Measurements from ENCODE around the gene SCFD1.
"Not testable (repeated sequence)": the region's sequence is repeated elsewhere in the genome, so short reads cannot be mapped to it uniquely, and the experiment has no call there.

SCFD1 gene

DNA sequence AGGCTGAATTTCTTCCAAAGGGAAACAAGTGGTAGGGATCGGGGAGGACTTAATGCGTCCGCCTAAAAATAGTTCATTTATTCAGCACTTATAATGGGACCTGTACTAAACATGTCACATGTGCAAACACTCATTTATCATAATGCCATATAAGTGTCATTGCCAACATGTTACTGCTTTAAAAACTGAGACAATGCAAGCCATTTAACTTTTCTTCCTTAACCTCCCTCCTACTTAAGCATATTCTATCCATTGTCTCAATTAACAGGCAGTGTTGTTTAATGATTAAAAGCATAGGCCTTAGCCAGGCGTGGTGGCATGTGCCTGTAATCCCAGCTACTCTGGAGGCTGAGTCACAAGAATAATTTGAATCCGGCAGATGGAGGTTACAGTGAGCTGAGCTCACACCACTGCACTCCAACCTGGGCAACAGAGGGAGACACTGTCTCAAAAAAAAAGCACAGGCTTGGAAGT lies 13.5 kb upstream of the SCFD1 start:
- DNase-seq (ENCODE audit: low read depth in 3 of 3), result no peak

DNA sequence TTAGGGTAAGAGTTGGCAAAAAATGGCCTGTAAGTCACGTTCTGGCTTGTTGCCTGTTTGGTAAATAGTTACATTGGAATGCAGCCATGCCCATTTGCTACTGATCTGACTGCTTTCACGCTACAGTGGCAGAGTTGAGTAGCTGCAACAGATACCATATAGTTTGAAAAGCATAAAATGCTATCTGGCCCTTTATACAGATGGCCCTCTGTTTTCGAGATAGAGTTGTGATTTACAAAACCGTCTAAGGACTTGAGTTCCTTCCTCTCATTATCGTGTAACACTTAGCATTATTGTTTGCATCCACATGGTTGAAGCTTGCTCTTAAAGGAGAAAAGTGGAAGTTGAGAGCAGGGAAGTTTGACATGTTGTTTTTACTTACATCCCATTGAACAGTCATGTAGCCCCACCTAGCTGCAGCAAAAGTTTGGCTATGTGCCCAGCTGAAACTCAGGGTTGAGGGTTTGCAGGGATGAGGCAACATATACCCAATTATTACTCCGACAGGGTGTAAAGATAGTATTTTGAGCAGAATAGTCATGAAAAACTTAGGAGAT lies 11.3 kb upstream of the SCFD1 start:
- DNase-seq (ENCODE audit: low read depth in 3 of 3), result no peak

DNA sequence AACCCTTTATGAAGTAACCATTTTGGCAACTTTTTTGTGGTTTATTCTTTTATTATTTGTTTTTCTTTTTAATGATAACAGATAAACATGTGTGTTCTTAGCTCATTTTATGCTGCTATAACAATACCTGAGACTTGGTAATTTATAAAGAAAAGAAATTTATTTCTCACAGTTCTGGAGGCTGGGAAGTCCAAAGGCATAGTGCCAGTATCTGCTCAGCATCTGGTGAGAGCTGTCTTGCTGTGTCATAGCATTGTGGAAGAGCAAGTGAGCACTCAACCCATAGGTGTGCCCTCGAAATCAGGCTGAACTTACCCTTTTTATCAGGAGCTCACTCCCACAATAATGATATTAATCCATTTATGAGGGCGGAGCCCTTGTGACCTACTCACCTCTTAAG lies 8.0 kb upstream of the SCFD1 start:
- no peak for DNase-seq (ENCODE audit: low read depth in 3 of 3)

DNA sequence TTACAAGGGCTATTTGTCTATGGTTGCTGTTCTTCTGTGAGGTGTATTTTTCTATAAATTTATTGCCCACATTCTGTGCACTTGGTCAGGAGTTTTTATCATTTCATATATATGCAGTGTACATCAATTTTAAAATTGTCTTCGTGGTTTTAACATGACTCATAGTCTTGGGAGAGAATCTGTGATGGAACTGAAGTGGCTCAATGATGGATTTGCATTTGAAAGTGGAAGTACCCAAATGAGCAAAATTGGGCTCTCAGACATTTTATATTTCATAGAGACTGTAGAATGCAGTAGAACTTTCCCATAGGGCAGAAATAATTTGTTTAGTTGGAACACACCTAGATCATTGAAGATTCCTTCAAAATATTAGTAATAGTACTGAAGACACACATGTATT lies 1.9 kb upstream of the SCFD1 start:
- DNase-seq (ENCODE audit: low read depth in 3 of 3), result no peak

DNA sequence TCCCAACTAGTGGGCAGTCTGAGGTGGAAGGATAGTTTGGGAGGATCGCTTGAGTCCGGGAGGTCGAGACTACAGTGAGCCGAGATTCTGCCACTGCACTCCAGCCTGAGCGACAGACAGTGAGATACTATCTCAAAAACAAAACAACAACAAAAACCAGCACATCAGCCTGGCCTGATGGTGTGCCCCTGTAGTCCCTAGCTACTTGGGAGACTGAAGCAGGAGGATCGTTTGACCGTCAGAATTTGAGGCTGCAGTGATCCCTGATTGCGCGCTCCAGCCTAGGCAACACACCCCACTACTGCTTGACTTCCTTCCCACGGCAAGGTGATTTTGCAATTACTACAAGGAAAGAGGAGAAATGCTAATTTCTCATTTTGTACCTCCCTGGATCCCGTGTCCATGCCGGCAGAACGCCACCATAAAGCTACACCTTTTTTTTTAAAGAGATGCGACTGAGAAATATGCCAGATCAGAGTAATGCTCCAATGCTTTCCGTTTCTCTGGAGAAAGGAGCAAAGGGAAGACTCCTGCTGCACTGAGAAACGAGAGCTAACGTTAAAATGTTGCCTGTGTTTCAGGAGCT lies 672 bp upstream of the SCFD1 start:
- no peak for DNase-seq (ENCODE audit: low read depth in 3 of 3)

DNA sequence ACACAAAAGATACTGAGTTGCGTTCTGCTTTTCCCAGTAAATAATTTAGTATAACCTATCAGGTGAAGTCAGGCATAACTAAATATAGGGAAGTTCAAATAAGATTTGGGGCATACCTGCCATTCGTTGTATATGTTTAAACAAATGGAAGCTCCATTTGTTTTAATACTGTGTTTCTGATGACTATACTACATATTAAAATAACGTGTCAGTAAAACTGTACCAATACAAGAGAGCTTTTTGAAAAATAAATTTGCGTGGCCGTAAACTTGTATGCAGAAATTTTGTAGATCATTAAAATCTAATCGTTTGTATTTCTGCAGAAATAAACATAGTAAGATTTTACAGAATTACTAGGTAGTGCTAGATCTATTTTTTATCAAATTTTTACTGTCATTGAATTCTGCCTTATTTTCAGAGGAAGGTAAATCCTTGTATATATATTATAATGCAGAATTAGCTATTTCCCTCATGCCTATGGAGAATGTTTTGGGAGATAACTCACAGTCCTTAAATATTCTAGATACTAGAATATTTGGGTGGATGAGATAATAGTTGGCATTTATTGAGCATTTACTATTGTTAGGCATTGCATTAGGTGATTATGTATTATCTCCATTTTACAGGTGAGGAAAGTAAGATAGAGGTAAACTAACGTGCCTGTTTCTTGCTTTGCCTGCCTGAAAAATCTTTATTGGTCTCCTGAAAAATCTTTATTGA lies 1.5 kb downstream of the SCFD1 start:
- no peak for DNase-seq (ENCODE audit: low read depth in 3 of 3)

DNA sequence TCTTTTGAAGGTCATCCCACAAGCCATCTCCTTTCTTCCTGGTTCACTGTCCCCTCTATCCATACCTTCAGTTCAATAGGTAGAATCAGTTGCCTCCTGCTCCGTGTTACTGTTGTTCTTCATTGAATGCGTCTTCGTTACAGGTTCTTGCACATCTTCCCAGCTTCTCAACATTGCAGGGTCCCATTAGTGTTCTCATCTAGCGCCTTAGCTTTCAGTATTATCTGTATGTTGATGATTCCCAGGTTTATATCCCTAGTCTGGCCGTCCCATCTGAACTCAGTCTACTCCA lies 2.0 kb downstream of the SCFD1 start:
- DNase-seq (ENCODE audit: low read depth in 3 of 3), result no peak

DNA sequence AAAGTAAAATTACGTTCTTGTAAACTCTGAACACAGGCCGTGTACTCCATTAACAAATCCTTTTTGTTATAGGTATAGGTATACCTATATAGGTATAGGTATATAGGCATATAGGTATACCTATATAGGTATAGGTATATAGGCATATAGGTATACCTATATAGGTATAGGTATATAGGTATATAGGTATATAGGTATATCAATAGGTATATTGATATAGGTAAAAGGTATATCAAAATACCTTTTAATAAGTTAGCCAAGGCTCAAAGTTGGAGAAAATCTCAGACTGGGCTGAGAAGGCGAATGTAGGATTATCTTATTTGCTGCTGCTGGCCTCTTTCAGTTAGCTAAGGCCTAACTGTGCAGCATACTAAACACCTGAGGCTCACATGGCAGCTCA lies 3.4 kb downstream of the SCFD1 start:
- DNase-seq (ENCODE audit: low read depth in 3 of 3), result no peak

DNA sequence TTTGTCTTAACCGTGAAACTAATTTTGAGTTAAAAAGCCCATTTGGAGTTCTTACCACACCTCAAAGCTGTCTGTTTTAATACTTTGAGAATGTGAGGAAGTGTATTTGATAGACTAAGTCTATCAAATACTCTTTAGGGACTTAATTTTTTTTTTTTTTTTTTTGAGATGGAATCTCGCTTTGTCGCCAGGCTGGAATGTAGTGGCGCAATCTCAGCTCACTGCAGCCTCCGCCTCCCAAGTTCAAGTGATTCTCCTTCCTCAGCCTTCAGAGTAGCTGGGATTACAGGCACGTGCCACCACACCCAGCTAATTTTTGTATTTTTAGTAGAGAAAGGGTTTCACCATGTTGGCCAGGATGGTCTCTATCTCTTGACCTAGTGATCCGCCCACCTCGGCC lies 7.3 kb downstream of the SCFD1 start:
- not testable (repeated sequence) for DNase-seq (ENCODE audit: low read depth in 3 of 3)

DNA sequence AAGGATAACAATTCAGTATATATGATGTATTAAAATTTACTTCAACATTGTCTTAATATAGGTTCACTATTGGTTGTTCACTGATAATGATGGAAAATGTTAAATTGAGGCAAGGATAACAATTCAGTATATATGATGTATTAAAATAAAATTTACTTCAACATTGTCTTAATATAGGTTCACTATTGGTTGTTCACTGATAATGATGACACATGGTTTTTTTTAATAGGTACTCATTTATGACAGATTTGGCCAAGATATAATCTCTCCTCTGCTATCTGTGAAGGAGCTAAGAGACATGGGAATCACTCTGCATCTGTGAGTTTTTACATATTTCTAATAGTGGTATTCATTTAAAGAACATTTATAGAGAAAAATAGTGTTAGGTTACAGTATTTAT lies 8.1 kb downstream of the SCFD1 start:
- no peak for DNase-seq (ENCODE audit: low read depth in 3 of 3)

DNA sequence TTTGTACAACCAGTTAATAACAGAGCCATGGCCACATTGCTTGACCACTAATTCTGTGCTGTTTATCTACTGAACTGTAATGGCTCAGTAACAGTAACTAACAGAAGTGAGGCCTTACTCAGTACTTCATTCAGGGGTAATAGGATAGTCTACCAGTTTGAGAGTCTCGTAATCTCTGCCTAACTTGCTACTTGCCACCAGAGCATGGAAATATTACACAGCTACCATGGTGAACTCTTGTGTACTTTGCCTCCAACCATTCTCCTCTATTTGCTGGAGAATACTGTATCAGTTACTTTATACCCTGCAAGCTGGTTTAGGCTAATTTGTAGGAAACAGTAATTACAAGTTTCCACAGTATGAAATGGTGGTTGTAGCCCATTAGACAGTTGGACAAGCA lies 10.6 kb downstream of the SCFD1 start:
- DNase-seq (ENCODE audit: low read depth in 3 of 3), result no peak

DNA sequence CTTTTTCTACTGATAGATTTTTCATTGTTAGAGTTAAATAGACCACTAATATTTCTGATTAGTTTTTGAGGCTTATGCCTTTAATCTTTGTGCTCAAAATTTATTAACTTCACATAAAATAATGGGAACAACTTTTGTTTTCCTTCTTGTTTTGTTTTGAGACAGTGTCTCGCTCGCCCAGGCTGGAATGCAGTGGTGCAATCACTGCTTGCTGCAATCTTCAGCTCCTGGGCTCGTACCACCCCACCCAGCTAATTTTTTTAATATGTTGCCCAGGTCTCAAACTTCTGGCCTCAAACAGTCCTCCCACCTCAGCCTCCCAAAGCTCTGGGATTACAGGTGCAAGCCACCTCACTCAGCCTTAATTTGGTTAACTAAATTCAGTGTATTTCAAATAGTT lies 16.8 kb downstream of the SCFD1 start:
- no peak for DNase-seq (ENCODE audit: low read depth in 3 of 3)

DNA sequence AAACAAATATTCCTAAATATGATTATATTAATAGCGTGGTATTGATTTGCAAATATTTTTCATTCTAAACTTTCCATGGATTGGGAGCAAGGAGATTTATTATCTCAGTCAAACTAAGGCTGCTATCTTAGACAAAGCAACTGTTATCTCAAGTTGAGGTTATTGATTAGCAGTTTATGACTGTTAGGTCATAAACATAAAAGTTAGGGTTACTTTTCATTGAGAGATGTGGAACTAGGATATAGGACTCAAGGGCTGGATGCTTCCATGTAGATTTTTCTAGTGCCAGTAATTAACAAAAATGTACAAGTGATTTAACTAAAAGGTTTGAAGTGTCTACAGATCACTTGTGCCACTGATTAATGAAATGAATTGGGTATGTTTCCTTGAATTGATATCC lies 19.1 kb downstream of the SCFD1 start:
- no peak for DNase-seq (ENCODE audit: low read depth in 3 of 3)

DNA sequence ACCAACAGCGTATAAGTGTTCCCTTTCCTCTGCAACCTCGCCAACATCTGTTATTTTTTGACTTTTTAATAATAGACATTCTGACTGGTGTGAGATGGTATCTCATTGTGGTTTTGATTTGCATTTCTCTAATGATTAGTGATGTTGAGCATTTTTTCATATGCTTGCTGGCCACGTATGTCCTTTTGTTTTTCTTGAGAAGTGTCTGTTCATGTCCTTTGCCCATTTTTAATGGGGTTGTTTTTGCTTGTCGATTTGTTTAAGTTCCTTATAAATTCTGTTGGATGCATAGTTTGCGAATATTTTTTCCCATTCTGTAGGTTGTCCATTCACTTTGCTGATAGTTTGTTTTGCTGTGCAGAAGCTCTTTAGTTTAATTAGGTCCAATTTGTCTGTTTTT lies 22.3 kb downstream of the SCFD1 start:
- DNase-seq (ENCODE audit: low read depth in 3 of 3), result not testable (repeated sequence)

DNA sequence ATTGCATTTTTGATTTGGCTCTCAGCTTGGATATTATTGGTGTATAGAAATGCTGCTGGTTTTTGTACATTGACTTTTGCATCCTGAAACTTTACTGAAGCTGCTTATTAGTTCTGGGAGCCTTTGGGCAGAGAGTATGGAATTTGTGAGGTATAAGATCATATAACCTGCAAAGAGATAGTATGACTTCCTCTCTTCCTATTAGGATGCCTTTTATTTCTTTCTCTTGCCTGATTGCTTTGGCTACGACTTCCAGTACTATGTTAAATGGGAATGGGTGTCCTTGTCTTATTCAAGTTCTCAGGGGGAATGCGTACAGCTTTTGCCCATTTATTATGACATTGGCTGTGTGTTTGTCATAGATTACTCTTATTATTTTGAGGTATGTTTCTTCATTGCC lies 23.5 kb downstream of the SCFD1 start:
- DNase-seq (ENCODE audit: low read depth in 3 of 3), result no peak

DNA sequence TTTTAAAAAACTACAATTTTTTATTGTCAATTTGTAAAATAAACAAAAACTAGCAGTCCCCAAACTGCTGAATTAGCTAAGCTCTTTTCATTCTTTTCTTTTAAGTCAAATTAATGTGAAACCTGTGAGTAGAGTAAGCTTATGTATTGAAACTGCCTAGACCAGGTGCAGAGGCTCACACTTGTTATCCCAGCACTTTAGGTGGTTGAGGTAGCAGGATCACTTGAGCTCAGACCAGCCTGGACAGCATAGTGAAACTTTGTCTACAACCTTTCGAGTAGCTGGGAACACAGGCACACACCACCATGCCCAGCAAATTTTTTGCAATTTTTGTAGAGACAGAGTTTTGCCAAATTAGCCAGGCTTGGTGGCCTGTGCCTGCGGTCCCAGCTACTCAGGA lies 26.4 kb downstream of the SCFD1 start:
- DNase-seq (ENCODE audit: low read depth in 3 of 3), result no peak

DNA sequence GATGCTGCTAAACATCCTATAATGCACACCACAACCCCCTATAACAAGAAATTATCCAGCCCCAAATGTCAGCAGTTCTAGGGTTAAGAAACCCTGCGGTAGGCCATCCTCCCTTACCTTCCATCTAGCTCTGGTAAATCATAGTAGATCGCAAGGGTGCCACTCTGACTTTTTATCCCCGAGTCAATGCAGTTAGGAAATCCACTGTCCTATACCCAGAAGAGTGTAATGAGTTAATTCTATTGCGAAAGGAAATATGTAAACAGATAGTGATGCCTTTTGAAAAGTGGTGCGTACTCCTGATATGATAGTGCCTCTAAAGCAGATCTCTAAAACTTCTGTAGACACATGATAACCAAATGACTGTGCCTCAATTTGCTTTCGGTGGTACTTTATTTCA lies 29.8 kb downstream of the SCFD1 start:
- no peak for DNase-seq (ENCODE audit: low read depth in 3 of 3)

DNA sequence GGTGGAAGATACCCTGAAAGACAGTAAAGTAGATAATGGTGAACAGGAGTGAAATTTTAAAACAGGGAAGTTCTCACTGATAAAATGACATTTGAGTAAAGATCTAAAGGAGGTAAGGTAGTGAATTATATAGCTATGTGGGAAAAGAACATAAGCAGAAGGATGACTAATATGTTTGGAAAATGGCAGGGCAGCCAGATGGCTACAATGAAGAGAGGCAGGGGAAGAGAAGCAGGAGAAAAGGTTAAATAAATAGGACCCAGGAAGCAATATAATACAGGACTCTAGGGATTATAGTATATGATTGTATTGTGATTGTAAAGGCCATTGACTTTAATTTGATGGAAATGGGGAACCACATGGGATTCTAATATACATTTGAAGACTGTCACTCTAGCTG lies 33.0 kb downstream of the SCFD1 start:
- DNase-seq (ENCODE audit: low read depth in 3 of 3), result no peak

DNA sequence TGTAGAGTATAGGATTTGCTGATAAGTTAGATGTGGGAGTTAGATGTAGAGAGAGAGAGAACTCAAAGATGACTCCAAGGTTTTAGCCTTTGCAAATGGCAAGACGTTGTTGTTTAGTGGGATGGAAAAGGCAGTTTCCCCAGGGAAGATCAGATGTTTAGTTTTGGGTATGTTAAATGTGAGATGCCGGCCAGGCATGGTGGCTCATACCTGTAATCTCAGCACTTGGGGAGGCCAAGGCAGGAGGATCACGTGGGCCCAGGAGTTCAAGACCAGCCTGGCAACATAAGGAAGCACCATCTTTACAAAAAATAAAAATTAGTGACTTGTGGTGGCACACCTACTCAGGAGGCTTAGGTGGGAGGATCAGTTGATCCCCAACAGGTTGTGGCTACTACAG lies 33.5 kb downstream of the SCFD1 start:
- no peak for DNase-seq (ENCODE audit: low read depth in 3 of 3)

DNA sequence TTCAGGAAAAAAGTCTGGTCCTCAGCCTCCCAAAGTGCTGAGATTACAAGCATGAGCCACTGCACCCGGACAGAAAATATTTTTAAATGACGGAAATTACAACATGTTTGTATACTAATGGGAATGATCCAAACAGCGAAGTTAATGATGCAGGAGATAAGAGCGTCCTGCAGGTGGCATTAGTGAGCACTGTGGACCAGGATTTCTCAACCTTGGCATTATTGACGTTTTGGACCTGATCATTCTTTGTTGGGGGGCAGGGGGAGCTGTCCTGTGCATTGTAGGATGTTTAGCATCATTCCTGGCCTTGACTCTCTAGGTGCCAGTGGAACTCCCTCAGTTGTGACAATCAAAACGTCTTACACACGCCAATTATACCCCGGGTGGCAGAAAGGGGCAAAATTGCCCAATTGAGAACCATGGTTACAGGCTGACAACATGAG lies 34.1 kb downstream of the SCFD1 start:
- no peak for DNase-seq (ENCODE audit: low read depth in 3 of 3)

DNA sequence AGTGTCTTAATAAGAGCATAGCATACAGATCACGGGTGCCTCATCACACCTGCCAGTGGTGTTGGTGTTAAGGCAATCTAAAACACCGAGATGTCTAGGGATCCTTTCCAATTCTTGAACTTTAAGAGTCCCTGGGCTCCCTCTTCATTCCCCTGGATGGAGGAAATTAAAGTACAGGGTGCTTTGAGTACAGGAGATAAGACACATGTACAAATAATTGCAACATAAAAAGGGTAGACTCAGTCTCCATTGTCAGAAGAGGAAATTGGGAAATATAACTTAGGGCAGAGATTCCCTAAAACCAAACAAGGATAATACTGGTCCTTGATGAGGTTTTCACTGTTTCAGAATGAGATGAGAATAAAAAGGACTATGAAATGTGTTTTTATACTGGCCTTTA lies 34.9 kb downstream of the SCFD1 start:
- no peak for DNase-seq (ENCODE audit: low read depth in 3 of 3)

DNA sequence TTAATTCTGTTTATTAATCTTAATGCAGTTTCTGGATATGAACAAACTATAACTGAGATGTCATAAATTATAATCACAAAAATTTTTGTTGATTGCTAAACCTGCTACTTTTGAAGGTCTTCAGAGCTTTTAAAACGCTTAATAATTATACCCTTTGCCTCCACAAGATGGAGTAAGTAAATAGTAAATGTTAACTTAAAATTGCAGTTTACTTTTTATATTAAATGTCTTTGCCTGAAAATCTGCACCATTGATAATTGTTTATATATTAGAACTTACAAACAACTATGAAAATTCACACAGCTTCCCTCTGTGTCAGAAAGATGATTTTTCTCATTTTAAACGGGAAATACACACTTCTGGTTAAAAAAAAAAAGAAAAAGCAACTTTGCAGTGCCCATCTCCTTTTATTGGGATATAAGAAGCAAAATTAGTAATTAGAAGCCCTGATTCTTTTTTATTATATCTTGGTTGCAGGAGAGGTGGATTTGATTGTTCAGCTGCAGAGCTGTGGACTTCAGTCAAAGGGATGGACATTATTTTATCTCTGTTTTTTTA lies 35.6 kb downstream of the SCFD1 start:
- no peak for DNase-seq (ENCODE audit: low read depth in 3 of 3)

DNA sequence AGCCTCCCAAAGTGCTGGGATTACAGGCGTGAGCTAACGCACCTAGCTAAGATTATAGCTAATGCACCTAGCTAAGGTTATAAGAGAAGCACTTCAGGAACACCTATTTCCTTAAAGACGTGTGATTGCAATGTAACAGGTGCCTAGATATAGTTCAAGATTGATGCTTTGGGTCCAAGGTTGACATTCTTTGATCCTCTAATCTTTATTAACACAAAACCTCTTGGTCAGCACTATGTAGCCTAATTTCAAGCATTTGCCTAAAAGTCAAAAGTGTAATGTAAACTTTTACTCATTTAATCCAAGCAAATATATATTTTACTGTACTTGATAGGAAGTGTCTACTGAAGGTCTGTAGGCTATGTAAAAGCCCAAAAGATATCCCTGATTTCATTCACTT lies 36.5 kb downstream of the SCFD1 start:
- no peak for DNase-seq (ENCODE audit: low read depth in 3 of 3)
